T-cell (primary cell): ENCODE results near the gene TMEM200B. TPM values are rescaled to one million over a fixed set of nuclear protein-coding genes. Genes with fewer than 3 reads are reported as not detected.
A peak's percentile ranks its signal among the peaks of the same experiment; 100 is the strongest.

Experiments
- ATAC-seq, 4 experiments: fragments of 200-7000 bp in 3 of 4; fragments of 150-1000 bp in 1 of 4; cut with Tn5 transposase; replicated peaks in 1 of 4; 1 replicate in 3 of 4; 2 replicates in 1 of 4; pipeline ENCODE4 v1.10.0; 2021; ENCODE audit warnings: moderate library complexity in 3 of 4, mild to moderate bottlenecking in 2 of 4, moderate number of reproducible peaks in 1 of 4
- CTCF ChIA-PET, 2 donors: fragments of 300-600 bp; sonication (Branson Sonifier 250); formaldehyde crosslinking; loops; one replicate each; lab custom pipeline; 2022; ENCODE audit warnings: antibody characterized with exemption in 2 of 2; lab: Charles Lee
- POLR2A ChIA-PET, 2 donors: fragments of 300-600 bp; sonication (Branson Sonifier 250); formaldehyde crosslinking; loops; one replicate each; lab custom pipeline; 2022; ENCODE audit warnings: antibody characterized with exemption in 2 of 2; lab: Charles Lee
- DNase-seq, 35 experiments: peaks; one replicate each; pipeline versions ENCODE4 v3.0.0 to v3.0.0-alpha.2; 2013 to 2023
- H3K27ac ChIP-seq: one replicate; pipeline ENCODE4 v1.5.1; 2013; ENCODE audit warnings: low read length
- H3K27me3 ChIP-seq, 2 experiments: replicated peaks in 1 of 2; 1 replicate in 1 of 2; 2 replicates in 1 of 2; pipeline versions ENCODE4 v1.6.1 to v1.7.0; 2013; ENCODE audit warnings: low read length in 1 of 2, mixed read lengths in 1 of 2; ENCODE audit not compliant: control insufficient read depth in 2 of 2, insufficient read depth in 2 of 2; ENCODE audit errors: extremely low read depth in 1 of 2
- H3K36me3 ChIP-seq, 2 donors: 1 replicate in 1 of 2; 2 replicates in 1 of 2; pipeline versions ENCODE4 v1.6.1 to v1.7.0; 2013; ENCODE audit warnings: low read length in 1 of 2; ENCODE audit not compliant: control insufficient read depth in 2 of 2, insufficient read depth in 1 of 2; ENCODE audit errors: extremely low read depth in 1 of 2
- H3K4me1 ChIP-seq, 2 experiments: 1 replicate in 1 of 2; 2 replicates in 1 of 2; pipeline versions ENCODE4 v1.6.1 to v1.7.0; 2013; ENCODE audit warnings: low read length in 2 of 2, mixed read lengths in 1 of 2; ENCODE audit not compliant: insufficient read depth in 2 of 2, control insufficient read depth in 1 of 2; ENCODE audit errors: extremely low read depth in 1 of 2
- H3K4me3 ChIP-seq, 2 donors: 1 replicate in 1 of 2; 2 replicates in 1 of 2; pipeline versions ENCODE4 v1.5.1 to v1.7.0; 2013; ENCODE audit warnings: mild to moderate bottlenecking in 2 of 2, low read length in 1 of 2, moderate library complexity in 1 of 2; ENCODE audit not compliant: control insufficient read depth in 1 of 2; ENCODE audit errors: extremely low read depth in 1 of 2
- H3K9me3 ChIP-seq: 2 replicates; pipeline ENCODE4 v1.7.0; 2013
- H3K27ac Mint-ChIP-seq, 2 donors: one replicate each; pipeline ENCODE4 v1.8.0; 2020 to 2021; ENCODE audit warnings: mild to moderate bottlenecking in 2 of 2, mixed read lengths in 2 of 2
- H3K27me3 Mint-ChIP-seq, 2 donors: one replicate each; pipeline ENCODE4 v1.8.0; 2021 to 2022; ENCODE audit warnings: mixed read lengths in 2 of 2
- H3K36me3 Mint-ChIP-seq: one replicate; pipeline ENCODE4 v1.8.0; 2021; ENCODE audit warnings: mixed read lengths
- H3K4me1 Mint-ChIP-seq, 3 donors: one replicate each; pipeline ENCODE4 v1.8.0; 2020 to 2022; ENCODE audit warnings: mixed read lengths in 3 of 3, mild to moderate bottlenecking in 1 of 3
- H3K4me3 Mint-ChIP-seq, 3 donors: one replicate each; pipeline ENCODE4 v1.8.0; 2020 to 2022; ENCODE audit warnings: mild to moderate bottlenecking in 3 of 3, mixed read lengths in 3 of 3, moderate library complexity in 3 of 3
- H3K9me3 Mint-ChIP-seq, 3 donors: one replicate each; pipeline ENCODE4 v1.8.0; 2020 to 2022; ENCODE audit warnings: mixed read lengths in 3 of 3
- WGBS: methylation state at CpG from one replicate; pipeline ENCODE4 v1.1.5; 2013; ENCODE audit warnings: missing lambda C conversion rate; ENCODE audit not compliant: insufficient coverage; 5-methylcytosine and 5-hydroxymethylcytosine counted together
- total RNA-seq, 35 experiments: library from RNA in 6 of 35; stranded (reverse) in 6 of 35; fragments of 120-200 nt in 1 of 35; gene quantifications; one replicate each; pipeline versions ENCODE4 v1.2.1 to v1.2.4 and lab custom pipeline; 2013 to 2026

Gene TMEM200B
- total RNA-seq, 5 donors from 2014 or later (not counting 1 experiment from before 2014, with no cell fraction given): 0.12 to 0.16 (median 0.16) TPM; not detected in 2

DNA sequence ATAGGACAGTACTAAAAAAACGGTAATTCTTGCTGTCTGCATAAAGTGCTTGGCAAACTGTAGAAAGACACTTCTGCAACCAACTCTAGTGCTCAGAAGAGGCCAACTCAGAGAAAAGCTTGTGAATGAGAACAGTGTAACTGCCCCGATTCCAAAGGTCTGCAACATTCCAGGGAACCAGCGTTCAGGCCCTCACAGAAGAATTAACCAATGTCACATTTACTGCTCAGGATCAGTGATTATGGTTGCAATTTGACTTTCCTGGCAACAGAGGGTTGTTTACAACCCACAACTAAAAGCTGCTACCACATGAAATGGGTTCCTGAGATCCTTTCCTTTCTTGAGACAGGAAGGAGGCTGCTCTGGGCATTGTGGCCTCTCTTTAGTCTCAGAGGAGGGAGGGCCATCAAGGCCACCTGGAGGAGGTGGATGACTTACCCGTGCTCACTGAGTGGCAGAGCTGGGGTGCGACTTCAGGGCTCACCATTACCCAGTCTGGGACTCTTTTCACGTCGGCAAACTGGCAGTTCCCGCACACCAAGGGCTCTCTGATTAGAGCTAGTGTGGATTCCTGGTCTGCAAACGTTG is 42.7 kb upstream of the TMEM200B start:
- DNase-seq (peak in 1 of 35 experiments; percentile 10), ATAC-seq (peak in 1 of 4 experiments; percentile 43)
- Mint-ChIP-seq H3K27ac (no peak overlapping the region), H3K9me3 (no peaks in the 10 kb centered on the region), H3K27me3 (no peaks in the 10 kb centered on the region), H3K4me3 (peak overlapping the region in 1 of 3 donors; percentile 2), H3K36me3 (peaks cover 46% of the 10 kb centered on the region), H3K4me1 (peaks cover 74 to 89% (median 88%) of the 10 kb centered on the region in 3 donors)
- Histone ChIP-seq H3K4me3 (no peak overlapping the region), H3K9me3 (no peaks in the 10 kb centered on the region), H3K27me3 (no peaks in the 10 kb centered on the region), H3K36me3 (peaks cover 2 to 32% of the 10 kb centered on the region in 2 donors), H3K4me1 (peaks cover 14 to 31% of the 10 kb centered on the region in 2 experiments), H3K27ac (no peak overlapping the region)
- ChIA-PET POLR2A (interaction anchor here in 1 of 2 donors (0.5 to 0.6 kb wide), 2 partner anchors 10 to 1352 kb away, joined by 5 read pairs; no protein-coding TSS in a partner anchor), CTCF (interaction anchor here in 1 of 2 donors (0.6 kb wide), 2 partner anchors 52 to 60 kb away, joined by 4 read pairs; no protein-coding TSS in a partner anchor)
- WGBS: 68% methylated on average over 8 of the region's 9 CpGs

GRCh38 chr1:29164588-29164987 is 40.9 kb upstream of the TMEM200B start:
- Histone ChIP-seq H3K4me3 (no peak overlapping the region), H3K9me3 (no peaks in the 10 kb centered on the region), H3K4me1 (peaks cover 7 to 20% of the 10 kb centered on the region in 2 experiments), H3K27ac (no peak overlapping the region), H3K36me3 (peaks cover 0 to 41% of the 10 kb centered on the region in 2 donors), H3K27me3 (no peaks in the 10 kb centered on the region)
- H3K27me3 Mint-ChIP-seq: no peaks in the 10 kb centered on the region
- POLR2A ChIA-PET: no interaction called here
- WGBS: 100% methylated on average over 2 of the region's 4 CpGs
- H3K9me3 Mint-ChIP-seq: no peaks in the 10 kb centered on the region
- H3K4me1 Mint-ChIP-seq: peaks cover 56 to 79% (median 76%) of the 10 kb centered on the region in 3 donors
- H3K36me3 Mint-ChIP-seq: peaks cover 43% of the 10 kb centered on the region
- H3K4me3 Mint-ChIP-seq: no peak overlapping the region
- ATAC-seq (no peak), DNase-seq (no peak)
- CTCF ChIA-PET: no interaction called here
- no peak overlapping the region for H3K27ac Mint-ChIP-seq

DNA sequence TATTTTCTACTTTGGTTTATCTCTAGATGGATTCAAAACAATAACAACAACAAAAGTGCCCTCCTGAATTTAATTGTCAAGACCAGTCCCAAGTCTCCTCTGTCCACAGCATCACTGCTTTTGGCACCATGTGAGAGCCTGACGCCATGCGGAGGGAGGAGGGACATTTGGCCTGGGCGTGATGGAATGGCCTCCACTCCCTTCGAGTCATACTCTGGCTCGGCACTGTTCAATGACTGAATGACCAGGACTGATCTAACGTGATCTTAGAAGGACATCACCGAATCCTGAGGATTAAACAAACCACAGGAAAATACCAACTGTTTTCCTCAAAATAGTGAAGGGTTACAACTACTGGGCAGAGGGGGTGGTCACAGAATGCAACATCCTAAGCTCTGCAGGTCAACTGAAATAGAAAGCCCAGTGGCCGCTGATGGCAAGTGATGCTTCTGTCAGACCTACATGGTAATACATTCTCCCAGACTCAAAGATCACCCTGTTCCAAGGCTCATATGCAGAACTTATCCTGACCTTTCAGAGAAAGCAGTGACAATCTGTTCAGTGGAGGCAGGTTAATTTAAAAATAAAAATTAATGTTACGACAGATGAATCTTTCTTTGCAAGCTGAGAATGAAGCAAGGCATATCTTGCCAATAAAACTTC is 38.9 kb upstream of the TMEM200B start:
- no peaks in the 10 kb centered on the region for H3K9me3 Mint-ChIP-seq
- H3K27ac ChIP-seq: no peak overlapping the region
- no peak overlapping the region for H3K27ac Mint-ChIP-seq
- ATAC-seq: no peak
- H3K27me3 ChIP-seq: no peaks in the 10 kb centered on the region
- no peak overlapping the region for H3K4me3 Mint-ChIP-seq
- no peaks in the 10 kb centered on the region for H3K27me3 Mint-ChIP-seq
- peaks cover 43 to 65% (median 60%) of the 10 kb centered on the region in 3 donors for H3K4me1 Mint-ChIP-seq
- DNase-seq: no peak
- POLR2A ChIA-PET: no interaction called here
- CTCF ChIA-PET: no interaction called here
- H3K9me3 ChIP-seq: no peaks in the 10 kb centered on the region
- 97% methylated on average over 5 of the region's 9 CpGs for WGBS
- H3K36me3 ChIP-seq: peaks cover 4 to 53% of the 10 kb centered on the region in 2 donors
- peaks cover 49% of the 10 kb centered on the region for H3K36me3 Mint-ChIP-seq
- H3K4me3 ChIP-seq: no peak overlapping the region
- peaks cover 7 to 20% of the 10 kb centered on the region in 2 experiments for H3K4me1 ChIP-seq

DNA sequence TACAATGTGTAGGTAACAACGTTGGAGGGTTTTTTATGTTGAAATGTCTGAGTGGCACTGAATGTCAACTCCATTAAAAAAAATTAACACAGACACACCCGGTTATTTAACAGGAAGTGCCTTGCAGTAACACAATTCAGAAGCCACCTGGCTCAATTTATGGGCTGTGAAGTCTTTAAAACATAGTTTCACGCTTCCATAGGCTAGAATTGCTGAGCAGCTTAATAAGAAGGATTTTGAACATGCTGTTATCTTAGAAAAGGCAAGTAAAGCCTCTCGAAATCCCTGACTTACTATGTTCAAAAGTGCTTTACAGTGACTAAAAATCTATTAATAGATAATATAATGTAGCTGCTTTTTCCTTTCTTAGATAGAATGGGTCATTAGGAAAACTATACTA is 38.3 kb upstream of the TMEM200B start:
- peak overlapping the region in 1 of 2 donors; percentile 6 for H3K27ac Mint-ChIP-seq
- peaks cover 49% of the 10 kb centered on the region for H3K36me3 Mint-ChIP-seq
- CTCF ChIA-PET: no interaction called here
- H3K27me3 ChIP-seq: no peaks in the 10 kb centered on the region
- H3K27me3 Mint-ChIP-seq: no peaks in the 10 kb centered on the region
- WGBS: no CpG with 5 or more reads among the region's 4 CpGs
- no peak for ATAC-seq
- H3K9me3 ChIP-seq: no peaks in the 10 kb centered on the region
- no peak for DNase-seq
- peaks cover 7 to 16% of the 10 kb centered on the region in 2 experiments for H3K4me1 ChIP-seq
- peaks cover 4 to 57% of the 10 kb centered on the region in 2 donors for H3K36me3 ChIP-seq
- POLR2A ChIA-PET: no interaction called here
- H3K4me1 Mint-ChIP-seq: peaks cover 38 to 59% (median 54%) of the 10 kb centered on the region in 3 donors
- no peak overlapping the region for H3K27ac ChIP-seq
- H3K4me3 Mint-ChIP-seq: no peak overlapping the region
- no peaks in the 10 kb centered on the region for H3K9me3 Mint-ChIP-seq
- H3K4me3 ChIP-seq: no peak overlapping the region

GRCh38 chr1:29159773-29160172 is 36.1 kb upstream of the TMEM200B start:
- peaks cover 4 to 57% of the 10 kb centered on the region in 2 donors for H3K36me3 ChIP-seq
- no peak overlapping the region for H3K4me3 ChIP-seq
- ATAC-seq (no peak), DNase-seq (no peak)
- 75% methylated on average over 2 of the region's 3 CpGs for WGBS
- no peaks in the 10 kb centered on the region for H3K27me3 ChIP-seq
- H3K4me1 ChIP-seq: peaks cover 2 to 5% of the 10 kb centered on the region in 2 experiments
- H3K27ac ChIP-seq: no peak overlapping the region
- Mint-ChIP-seq H3K4me3 (no peak overlapping the region), H3K9me3 (no peaks in the 10 kb centered on the region), H3K36me3 (peaks cover 42% of the 10 kb centered on the region), H3K4me1 (peaks cover 19 to 39% (median 37%) of the 10 kb centered on the region in 3 donors), H3K27me3 (no peaks in the 10 kb centered on the region), H3K27ac (no peak overlapping the region)
- no peaks in the 10 kb centered on the region for H3K9me3 ChIP-seq
- ChIA-PET POLR2A (interaction anchor here in 1 of 2 donors (1.3 kb wide), 1 partner anchor 22 kb away, joined by 5 read pairs; the partner anchor contains the start of gene SRSF4), CTCF (no interaction called here)

GRCh38 chr1:29157269-29157601 is 33.5 kb upstream of the TMEM200B start:
- Mint-ChIP-seq H3K27ac (no peak overlapping the region), H3K4me1 (peaks cover 1 to 17% (median 14%) of the 10 kb centered on the region in 3 donors), H3K27me3 (no peaks in the 10 kb centered on the region), H3K4me3 (no peak overlapping the region), H3K36me3 (peaks cover 40% of the 10 kb centered on the region), H3K9me3 (no peaks in the 10 kb centered on the region)
- H3K36me3 ChIP-seq: peaks cover 4 to 75% of the 10 kb centered on the region in 2 donors
- ATAC-seq: no peak
- ChIA-PET CTCF (interaction anchor here in 1 of 2 donors (0.6 kb wide), 1 partner anchor 26 kb away, joined by 3 read pairs; no protein-coding TSS in a partner anchor), POLR2A (no interaction called here)
- no peak overlapping the region for H3K4me3 ChIP-seq
- DNase-seq: no peak
- 100% methylated on average over 2 of the region's 3 CpGs for WGBS
- no peaks in the 10 kb centered on the region for H3K27me3 ChIP-seq
- H3K4me1 ChIP-seq: no peaks in the 10 kb centered on the region
- H3K27ac ChIP-seq: no peak overlapping the region
- no peaks in the 10 kb centered on the region for H3K9me3 ChIP-seq
